ENCODE results near the gene CLASP2.

GRCh38 chr3:33467786-33468185 is 250.3 kb downstream of the CLASP2 start:
- no peak for TF ChIP-seq CTCF (IDR thresholded peaks at IDR 0.05; ENCODE audit: low read depth, low read length)
- TF ChIP-seq EZH2phosphoT487 (IDR thresholded peaks at IDR 0.05; ENCODE audit: low read depth), result no peak
